Measurements from ENCODE around the gene RPS26. TPM values are rescaled to one million over a fixed set of nuclear protein-coding genes. Genes with fewer than 3 reads are reported as not detected.

RPS26 gene
- total RNA-seq, 3 donors from 2014 or later = 28.8 to 81.1 (median 34.5) TPM

GRCh38 chr12:56081393-56082347, 40.0 kb downstream of the RPS26 start:
- no peaks in the 10 kb centered on the region for H3K9me3 ChIP-seq
- H3K36me3 ChIP-seq (ENCODE audit: low read depth) = no peaks in the 10 kb centered on the region
- peak overlapping the region; percentile 25 for H3K4me3 ChIP-seq
- ATAC-seq (peak; percentile 69), DNase-seq (peak; percentile 78 to 84 (median 78))
- intact Hi-C loops (cut with DNase I, micrococcal nuclease) = no loop called here
- no peak for TF ChIP-seq CTCF (IDR thresholded peaks at IDR 0.05)
- peaks cover 39% of the 10 kb centered on the region for H3K4me1 ChIP-seq (ENCODE audit: low read depth)

GRCh38 chr12:56082382-56082781, 40.7 kb downstream of the RPS26 start:
- Histone ChIP-seq H3K36me3 (ENCODE audit: low read depth) (no peaks in the 10 kb centered on the region), H3K9me3 (no peaks in the 10 kb centered on the region), H3K4me1 (ENCODE audit: low read depth) (peaks cover 42% of the 10 kb centered on the region), H3K4me3 (no peak overlapping the region)
- DNase-seq (no peak), ATAC-seq (no peak)
- intact Hi-C loops (cut with DNase I, micrococcal nuclease) = no loop called here
- no peak for TF ChIP-seq CTCF (IDR thresholded peaks at IDR 0.05)

- no peak for TF ChIP-seq CTCF (IDR thresholded peaks at IDR 0.05)
- intact Hi-C loops (cut with DNase I, micrococcal nuclease) = no loop called here
- Histone ChIP-seq H3K4me1 (ENCODE audit: low read depth) (peaks cover 42% of the 10 kb centered on the region), H3K9me3 (no peaks in the 10 kb centered on the region), H3K36me3 (ENCODE audit: low read depth) (no peaks in the 10 kb centered on the region), H3K4me3 (no peak overlapping the region)
- no peak for ATAC-seq
- no peak for DNase-seq
Measured at GRCh38 chr12:56082967-56083366, 41.2 kb downstream of the RPS26 start.

- no peak for ATAC-seq
- no peak for TF ChIP-seq CTCF (IDR thresholded peaks at IDR 0.05)
- Histone ChIP-seq H3K4me3 (no peak overlapping the region), H3K4me1 (ENCODE audit: low read depth) (peaks cover 33% of the 10 kb centered on the region), H3K9me3 (no peaks in the 10 kb centered on the region), H3K36me3 (ENCODE audit: low read depth) (no peaks in the 10 kb centered on the region)
- peak in 1 of 3 donors; percentile 61 for DNase-seq
- intact Hi-C loops (cut with DNase I, micrococcal nuclease) = no loop called here
Measured at GRCh38 chr12:56084958-56085543, 43.3 kb downstream of the RPS26 start.

GRCh38 chr12:56086096-56086495, 44.4 kb downstream of the RPS26 start:
- TF ChIP-seq CTCF (IDR thresholded peaks at IDR 0.05) = no peak
- ATAC-seq = peak; percentile 19
- intact Hi-C loops (cut with DNase I, micrococcal nuclease) = no loop called here

More at GRCh38 chr12:56086096-56086495, 44.4 kb downstream of the RPS26 start:
- H3K36me3 ChIP-seq (ENCODE audit: low read depth) = no peaks in the 10 kb centered on the region
- peaks cover 28% of the 10 kb centered on the region for H3K4me1 ChIP-seq (ENCODE audit: low read depth)
- peak in 1 of 3 donors; percentile 79 for DNase-seq
- H3K9me3 ChIP-seq = no peaks in the 10 kb centered on the region
- no peak overlapping the region for H3K4me3 ChIP-seq
